MM.1S (cell line): ENCODE data around the gene ENO1.

ENCODE experiments used
- DNase-seq: peaks from one replicate; pipeline ENCODE4 v3.0.0-alpha.2; 2015
- H2AFZ ChIP-seq: fragments of 300-600 bp; sonication (generic); 2 replicates; pipeline ENCODE4 v1.6.0; 2016; ENCODE audit warnings: antibody characterized with exemption, low read length
- H3F3A ChIP-seq: fragments of 300-600 bp; sonication (generic); 2 replicates; pipeline ENCODE4 v1.6.1; 2016; ENCODE audit warnings: mild to moderate bottlenecking, antibody characterized with exemption, low read length, moderate library complexity, mixed read lengths; ENCODE audit not compliant: insufficient read depth
- H3K27ac ChIP-seq: fragments of 300-600 bp; sonication (generic); 2 replicates; pipeline ENCODE4 v1.5.1; 2016; ENCODE audit warnings: mild to moderate bottlenecking, low read length
- H3K27me3 ChIP-seq: fragments of 300-600 bp; sonication (generic); replicated peaks from 2 replicates; pipeline ENCODE4 v1.6.0; 2016; ENCODE audit warnings: low read length; ENCODE audit not compliant: insufficient read depth
- H3K36me3 ChIP-seq: fragments of 300-600 bp; sonication (generic); replicated peaks from 2 replicates; pipeline ENCODE4 v1.6.1; 2016; ENCODE audit warnings: mild to moderate bottlenecking, low read length, mixed read lengths; ENCODE audit not compliant: insufficient read depth
- H3K4me1 ChIP-seq: fragments of 300-600 bp; sonication (generic); 2 replicates; pipeline ENCODE4 v1.6.1; 2016; ENCODE audit warnings: low read length, mixed read lengths
- H3K4me2 ChIP-seq: fragments of 300-600 bp; sonication (generic); 2 replicates; pipeline ENCODE4 v1.6.0; 2016; ENCODE audit warnings: low read depth, low read length
- H3K4me3 ChIP-seq: fragments of 300-600 bp; sonication (generic); 2 replicates; pipeline ENCODE4 v1.5.1; 2016; ENCODE audit warnings: low read length, mixed read lengths
- H3K79me2 ChIP-seq: fragments of 300-600 bp; sonication (generic); 2 replicates; pipeline ENCODE4 v1.6.1; 2016; ENCODE audit warnings: mixed run types, low read length, mixed read lengths
- H3K9ac ChIP-seq: fragments of 300-600 bp; sonication (generic); 2 replicates; pipeline ENCODE4 v1.6.1; 2016; ENCODE audit warnings: low read length, mixed read lengths
- H3K9me2 ChIP-seq: fragments of 300-600 bp; sonication (generic); replicated peaks from 2 replicates; pipeline ENCODE4 v1.6.1; 2016; ENCODE audit warnings: mild to moderate bottlenecking, low read length, mixed read lengths; ENCODE audit not compliant: insufficient read depth
- H3K9me3 ChIP-seq: fragments of 300-600 bp; sonication (generic); replicated peaks from 2 replicates; pipeline ENCODE4 v1.6.1; 2016; ENCODE audit warnings: mild to moderate bottlenecking, low read length, mixed read lengths; ENCODE audit not compliant: insufficient read depth
- H4K20me1 ChIP-seq: fragments of 300-600 bp; sonication (generic); 2 replicates; pipeline ENCODE4 v1.6.1; 2016; ENCODE audit warnings: mild to moderate bottlenecking, low read length, moderate library complexity, mixed read lengths; ENCODE audit not compliant: insufficient read depth
- CTCF ChIP-seq: fragments of 300-600 bp; sonication (generic); IDR thresholded peaks from 2 replicates; pipeline ENCODE4 v1.5.1; 2016; ENCODE audit warnings: antibody characterized with exemption, low read length, mixed read lengths
- EZH2 ChIP-seq: fragments of 300-600 bp; sonication (generic); optimal IDR thresholded peaks from 2 replicates; pipeline ENCODE3; 2017; ENCODE audit warnings: low read depth, mild to moderate bottlenecking, antibody characterized with exemption, low read length, mixed read lengths
- EZH2phosphoT487 ChIP-seq: fragments of 300-600 bp; sonication (generic); IDR thresholded peaks from 2 replicates; pipeline ENCODE4 v1.6.1; 2018; ENCODE audit warnings: antibody characterized with exemption, low read length

ENO1 gene

GRCh38 chr1:8910914-8911313 is 32.4 kb upstream of the ENO1 start:
- Histone ChIP-seq H3K36me3 (no peaks in the 10 kb centered on the region), H3K79me2 (no peaks in the 10 kb centered on the region), H3K9me3 (no peaks in the 10 kb centered on the region), H3K4me2 (no peak overlapping the region), H4K20me1 (no peaks in the 10 kb centered on the region), H3K4me1 (no peaks in the 10 kb centered on the region), H3K9ac (no peak overlapping the region), H2AFZ (no peak overlapping the region), H3F3A (no peaks in the 10 kb centered on the region), H3K27me3 (peaks cover 2% of the 10 kb centered on the region), H3K4me3 (no peak overlapping the region), H3K9me2 (no peaks in the 10 kb centered on the region), H3K27ac (no peak overlapping the region)
- DNase-seq: no peak
- TF ChIP-seq CTCF (no peak), EZH2 (no peak), EZH2phosphoT487 (no peak)

- H3K4me2 ChIP-seq: no peak overlapping the region
- no peaks in the 10 kb centered on the region; the same call in none of the 2 replicates for H3K27me3 ChIP-seq
- no peaks in the 10 kb centered on the region for H3K9me3 ChIP-seq
- no peak overlapping the region for H3K4me3 ChIP-seq
- no peak overlapping the region for H3K9ac ChIP-seq
- H3F3A ChIP-seq: no peaks in the 10 kb centered on the region
- no peak for DNase-seq
- H4K20me1 ChIP-seq: no peaks in the 10 kb centered on the region
- H2AFZ ChIP-seq: no peak overlapping the region
- H3K27ac ChIP-seq: no peak overlapping the region
- H3K4me1 ChIP-seq: no peaks in the 10 kb centered on the region
- no peaks in the 10 kb centered on the region for H3K79me2 ChIP-seq
- no peak for TF ChIP-seq EZH2phosphoT487
- TF ChIP-seq CTCF: no peak
- no peak for TF ChIP-seq EZH2
- H3K9me2 ChIP-seq: no peaks in the 10 kb centered on the region
- no peaks in the 10 kb centered on the region for H3K36me3 ChIP-seq
These were observed 31.8 kb upstream of the ENO1 start for GRCh38 chr1:8910331-8910730.

- Histone ChIP-seq H3K79me2 (no peaks in the 10 kb centered on the region), H3K4me3 (no peak overlapping the region), H3K9me2 (no peaks in the 10 kb centered on the region), H3F3A (no peaks in the 10 kb centered on the region), H4K20me1 (no peaks in the 10 kb centered on the region), H3K36me3 (no peaks in the 10 kb centered on the region), H3K4me1 (no peaks in the 10 kb centered on the region), H3K9ac (no peak overlapping the region), H3K4me2 (no peak overlapping the region), H2AFZ (no peak overlapping the region), H3K27me3 (no peaks in the 10 kb centered on the region), H3K9me3 (no peaks in the 10 kb centered on the region), H3K27ac (no peak overlapping the region)
- TF ChIP-seq CTCF: no peak
- DNase-seq: no peak
These were observed 30.1 kb upstream of the ENO1 start for GRCh38 chr1:8908388-8909151.
